Measurements from ENCODE around the gene CTIF.

CTIF gene

GRCh38 chr18:48687346-48688042 is 148.7 kb downstream of the CTIF start:
- DNase-seq = no peak

DNA sequence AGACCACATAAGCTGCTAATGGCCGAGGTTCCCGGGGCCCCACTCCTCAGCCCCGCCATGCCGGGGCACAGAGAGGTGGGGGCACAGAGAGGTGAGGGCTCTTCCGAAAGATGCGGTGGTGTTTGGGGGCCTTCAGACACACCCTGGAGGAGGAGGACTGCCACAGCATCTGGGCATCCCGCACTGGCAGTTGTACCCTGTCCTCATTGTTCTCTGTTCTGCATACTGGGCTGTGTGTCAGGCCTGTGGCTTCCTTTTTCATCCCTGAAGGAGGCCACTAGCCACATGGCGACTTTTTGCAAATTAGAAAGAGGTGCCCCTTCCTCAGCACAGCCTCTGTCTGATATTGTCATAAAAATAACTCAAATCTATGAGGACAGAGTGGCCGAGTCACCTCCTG is 150.1 kb downstream of the CTIF start:
- no peak for DNase-seq

- DNase-seq = no peak
Observed at GRCh38 chr18:48689548-48689947, 150.7 kb downstream of the CTIF start.

GRCh38 chr18:48690494-48690893 is 151.7 kb downstream of the CTIF start:
- DNase-seq = no peak

- DNase-seq = no peak
Observed at GRCh38 chr18:48693006-48693405, 154.2 kb downstream of the CTIF start.

GRCh38 chr18:48693625-48694262 is 154.9 kb downstream of the CTIF start:
- DNase-seq = no peak

GRCh38 chr18:48694295-48694694 is 155.5 kb downstream of the CTIF start:
- no peak for DNase-seq

GRCh38 chr18:48695671-48696070 is 156.8 kb downstream of the CTIF start:
- no peak for DNase-seq

DNA sequence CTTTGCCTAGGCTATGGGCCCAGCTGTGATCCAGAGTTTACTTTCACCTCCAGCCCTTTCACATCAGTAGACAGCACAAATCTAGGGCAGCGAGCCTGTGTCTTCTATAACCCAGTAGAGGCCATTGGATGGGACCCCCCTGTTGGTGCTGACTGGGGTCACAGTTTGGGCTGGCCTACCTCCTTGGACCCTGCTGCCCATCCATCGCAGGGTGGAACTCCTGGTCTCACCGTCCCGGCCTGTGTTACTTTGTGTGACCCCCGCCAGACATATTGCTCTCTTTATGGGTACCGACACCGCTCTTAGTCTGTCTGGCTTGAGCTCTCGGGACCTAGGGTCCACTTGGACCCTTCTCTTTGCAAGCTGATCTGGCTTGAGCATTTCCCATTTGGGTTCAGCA is 157.4 kb downstream of the CTIF start:
- DNase-seq = no peak

DNA sequence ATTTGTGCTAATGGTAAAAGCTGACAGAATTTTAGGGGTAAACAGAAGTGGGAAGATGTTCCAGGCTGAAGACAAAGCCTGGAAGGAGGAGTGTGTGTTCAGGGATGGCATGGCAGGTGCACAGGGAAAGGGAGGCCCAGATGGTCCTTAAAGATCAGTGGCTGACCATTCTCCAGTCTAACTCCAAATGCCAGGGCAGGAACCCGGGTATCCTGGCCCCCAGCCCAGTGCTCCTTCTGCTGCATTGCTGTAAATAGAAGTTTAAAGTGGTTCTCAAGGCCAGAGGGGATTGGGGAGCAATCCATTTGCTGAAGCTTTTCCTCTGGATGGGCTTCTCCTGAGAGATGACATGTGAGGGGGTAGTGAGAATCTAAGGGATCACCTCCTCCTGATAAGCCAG is 158.6 kb downstream of the CTIF start:
- DNase-seq = no peak

DNA sequence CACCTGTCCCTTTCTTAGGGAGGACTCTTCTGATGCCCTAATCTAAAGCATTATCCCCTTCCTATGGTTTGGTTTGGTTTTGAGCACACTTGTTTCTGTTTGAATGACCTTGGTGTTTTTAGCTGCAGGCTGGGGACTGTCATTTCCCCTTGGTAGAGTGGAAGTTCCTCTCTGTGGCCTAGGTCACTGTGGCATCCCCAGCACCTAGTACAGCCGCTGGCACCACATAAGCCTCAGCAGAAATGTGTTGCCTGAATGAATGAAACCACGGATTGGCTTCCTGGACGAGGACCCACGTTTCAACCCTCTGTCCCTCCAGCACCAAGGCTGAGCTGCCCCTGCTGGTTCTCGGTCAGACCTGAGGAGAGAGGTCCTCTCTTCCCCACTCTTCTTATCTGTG is 159.9 kb downstream of the CTIF start:
- DNase-seq = no peak

GRCh38 chr18:48699761-48700160 is 160.9 kb downstream of the CTIF start:
- DNase-seq = no peak

DNA sequence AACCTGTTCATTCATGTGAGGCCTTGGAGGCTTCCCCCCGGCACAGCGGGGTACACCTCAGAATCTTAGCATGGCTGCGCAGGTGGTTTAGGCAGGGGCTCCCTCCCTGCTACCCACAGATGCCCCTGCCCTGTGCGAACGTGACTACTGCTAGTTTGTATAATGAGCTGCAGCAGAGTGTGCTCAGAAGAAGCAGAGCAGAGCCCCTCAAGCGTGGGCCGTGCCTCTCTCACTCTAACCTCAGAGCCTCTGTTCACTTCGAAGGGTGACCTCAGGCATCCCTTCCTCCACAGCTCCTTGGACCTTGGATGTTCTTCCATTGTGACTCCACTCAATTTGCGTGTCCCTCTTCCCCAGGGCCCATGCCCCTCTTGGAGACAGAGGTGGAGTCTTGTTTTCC is 161.6 kb downstream of the CTIF start:
- no peak for DNase-seq

DNA sequence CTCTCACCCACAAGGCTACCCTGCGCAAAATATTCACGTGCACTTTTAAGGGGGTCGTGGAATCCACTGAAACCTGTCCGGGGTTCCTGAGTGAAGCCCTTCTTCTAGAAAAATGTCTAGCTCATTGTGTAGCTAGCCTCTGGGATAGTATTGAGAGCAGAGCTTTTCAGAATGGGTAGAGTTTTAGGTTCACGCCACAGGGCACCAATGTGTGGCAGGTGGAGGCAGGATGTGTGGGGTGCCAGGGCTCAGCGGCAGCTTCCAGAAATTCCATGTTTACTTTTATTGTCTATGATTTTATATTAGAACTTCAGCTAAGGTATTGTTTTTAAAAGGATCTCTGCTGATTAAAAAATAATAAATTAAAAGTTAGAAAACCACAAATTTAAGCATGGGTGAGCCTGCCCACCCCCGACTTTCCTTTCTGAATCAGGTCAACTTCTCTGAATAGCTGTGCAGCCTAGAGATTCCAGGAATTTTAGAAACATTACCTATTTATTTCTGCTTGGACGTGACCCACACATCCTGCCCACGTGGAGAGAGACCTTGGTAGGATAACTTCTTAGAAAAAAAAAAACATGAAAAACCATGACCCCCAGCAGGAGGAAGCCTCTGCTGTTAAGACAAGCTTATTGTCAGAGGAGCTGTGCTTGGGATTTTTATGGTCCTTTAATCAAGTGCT is 163.7 kb downstream of the CTIF start:
- no peak for DNase-seq

DNA sequence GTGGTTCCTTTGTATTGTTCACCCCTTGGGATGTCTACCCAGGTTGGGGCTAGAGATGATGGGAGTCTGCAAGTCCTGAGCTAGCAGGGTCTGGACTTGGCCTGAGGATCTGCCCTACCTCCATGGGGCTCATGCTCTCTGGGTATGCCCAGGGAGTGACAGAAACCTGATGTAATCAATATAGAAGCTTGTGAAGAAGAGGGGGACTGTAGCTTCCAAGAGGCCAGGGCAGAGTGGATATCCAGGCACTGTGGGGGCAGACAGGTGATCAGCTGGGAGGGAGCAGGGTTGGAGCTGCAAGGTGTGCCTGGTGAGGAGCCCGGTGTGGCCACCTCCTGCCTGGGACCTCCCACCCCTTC is 164.2 kb downstream of the CTIF start:
- no peak for DNase-seq

- no peak for DNase-seq
Observed at GRCh38 chr18:48703418-48703817, 164.6 kb downstream of the CTIF start.

DNA sequence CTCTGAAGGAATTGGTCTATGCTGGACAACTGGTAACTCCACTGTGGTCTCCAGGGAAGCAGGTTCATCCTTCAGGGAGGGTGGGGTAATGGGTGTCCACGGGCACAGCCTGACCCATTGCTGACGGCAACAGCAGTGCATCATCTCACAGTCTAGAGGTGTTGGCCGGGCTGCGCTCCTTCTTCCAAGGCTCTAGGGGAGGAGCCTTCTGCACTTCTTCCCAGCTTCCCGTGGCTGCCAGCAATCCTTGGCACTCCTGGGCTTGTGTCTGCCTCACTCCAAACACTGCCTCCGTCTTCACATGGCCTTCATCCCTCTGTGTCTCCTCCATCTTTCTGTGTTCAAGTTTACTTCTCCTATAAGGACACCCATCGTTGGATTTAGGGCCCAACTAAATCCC is 166.2 kb downstream of the CTIF start:
- DNase-seq = no peak

DNA sequence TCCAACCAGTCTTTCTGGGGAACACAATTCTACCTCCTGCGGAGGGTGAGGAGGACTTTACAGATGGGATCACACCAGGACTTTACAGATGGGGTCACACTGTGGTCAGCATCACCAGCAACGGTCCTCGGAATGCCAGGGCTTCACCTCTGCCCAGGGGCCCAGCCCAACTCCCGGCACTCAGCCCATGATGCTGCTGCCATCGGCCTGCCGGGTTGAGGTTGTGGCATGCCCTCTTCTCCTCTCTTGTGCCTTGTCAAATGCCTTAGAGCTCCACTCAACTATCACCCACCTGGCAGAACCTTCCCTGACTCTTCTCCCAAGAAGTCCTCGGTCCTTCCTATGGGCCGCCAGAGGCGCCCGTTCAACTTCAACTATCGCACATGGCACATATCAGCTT is 166.7 kb downstream of the CTIF start:
- DNase-seq = no peak

DNA sequence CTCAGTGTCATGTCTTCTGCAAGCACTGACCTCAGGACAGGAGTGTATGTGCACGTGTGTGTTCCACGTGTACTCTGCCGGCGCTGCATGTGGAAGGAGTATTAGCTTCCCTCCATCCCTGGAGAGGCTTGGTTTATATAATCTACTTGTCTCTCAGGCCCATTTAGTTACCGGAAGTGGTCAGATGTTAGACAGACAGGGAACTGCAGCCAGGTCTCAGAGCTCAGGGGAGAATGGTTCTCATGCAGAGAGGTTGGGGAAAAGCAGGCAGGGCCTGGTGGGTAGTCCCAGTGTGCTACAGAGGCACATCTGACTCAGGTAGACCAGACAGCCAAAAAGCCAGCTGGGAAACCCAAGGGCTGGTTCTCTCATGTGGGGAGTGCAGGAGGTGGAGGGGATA is 167.9 kb downstream of the CTIF start:
- DNase-seq = no peak

GRCh38 chr18:48707636-48708296 is 168.9 kb downstream of the CTIF start:
- no peak for DNase-seq

DNA sequence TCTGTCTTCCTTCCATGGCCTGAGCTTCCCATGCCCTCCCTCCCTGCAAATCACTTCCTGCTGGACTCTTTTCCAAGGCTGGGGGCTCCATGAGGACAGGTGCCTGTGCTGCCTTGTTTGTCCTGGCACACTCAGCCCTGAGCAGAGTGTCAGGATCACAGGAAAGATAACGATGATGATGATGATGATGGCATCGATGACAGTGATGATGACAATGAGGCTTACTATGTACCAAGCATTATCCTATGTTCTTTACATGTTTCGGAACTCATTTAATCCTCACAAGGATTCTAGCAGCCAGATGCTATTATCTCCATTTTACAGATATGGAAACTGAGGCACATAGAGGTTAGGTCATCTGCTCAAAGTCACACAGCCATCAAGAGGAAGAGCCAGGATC is 170.0 kb downstream of the CTIF start:
- no peak for DNase-seq

DNA sequence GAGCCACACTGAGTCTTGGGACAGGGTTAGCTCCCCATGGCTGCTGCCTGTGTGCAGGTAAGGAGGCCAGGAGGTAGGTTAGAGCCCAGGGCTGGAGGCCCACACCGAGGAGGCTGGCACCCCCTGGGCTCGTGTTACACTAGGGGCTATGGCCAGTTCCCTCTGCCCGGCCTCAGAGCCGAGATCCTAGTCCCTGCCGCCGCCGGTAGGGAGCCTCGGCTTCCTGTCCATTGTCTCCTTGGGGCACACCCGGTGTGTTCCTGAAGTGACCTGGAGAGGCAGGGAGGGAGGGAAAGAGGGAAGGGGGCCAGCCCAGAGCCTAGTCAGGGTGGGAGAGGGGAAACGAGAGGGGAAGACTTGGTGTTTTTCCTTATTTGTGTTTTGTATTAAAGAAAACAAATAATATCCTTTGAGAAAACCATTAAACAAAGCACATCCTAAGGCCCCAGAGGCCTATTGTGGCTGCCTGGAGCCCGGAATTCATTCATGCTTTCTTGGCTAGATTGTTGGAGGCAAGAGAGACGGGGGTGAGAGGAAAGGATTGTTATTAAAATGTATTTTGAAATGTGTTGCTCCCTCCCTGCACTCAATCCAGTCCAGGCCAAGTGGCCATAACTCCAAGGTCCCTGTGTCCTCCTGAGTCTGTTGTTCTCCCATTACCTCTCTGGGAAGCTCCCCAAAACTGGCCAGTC is 170.7 kb downstream of the CTIF start:
- DNase-seq = no peak

Data from NCI-H187 (cell line).